Measurements from ENCODE around the gene LARP4B. TPM values are rescaled to one million over a fixed set of nuclear protein-coding genes. Genes with fewer than 3 reads are reported as not detected.

LARP4B gene
- total RNA-seq, 1 donor from 2014 or later = 114 TPM

- no peaks in the 10 kb centered on the region for H3K27me3 ChIP-seq (ENCODE audit: low read depth)
- no peak for TF ChIP-seq CTCF (IDR thresholded peaks at IDR 0.05)
- intact Hi-C loops (cut with DNase I) = no loop called here
Observed at GRCh38 chr10:947881-948280, 16.4 kb upstream of the LARP4B start.

GRCh38 chr10:947051-947450 is 15.5 kb upstream of the LARP4B start:
- ATAC-seq (no peak), DNase-seq (no peak)
- TF ChIP-seq CTCF (IDR thresholded peaks at IDR 0.05) = no peak
- Histone ChIP-seq H3K27ac (no peak overlapping the region), H3K27me3 (ENCODE audit: low read depth) (no peaks in the 10 kb centered on the region), H3K9me3 (no peaks in the 10 kb centered on the region), H3K4me3 (no peak overlapping the region), H3K36me3 (no peaks in the 10 kb centered on the region), H3K4me1 (peaks cover 10% of the 10 kb centered on the region)
- intact Hi-C loops (cut with DNase I) = no loop called here

More at GRCh38 chr10:947881-948280, 16.4 kb upstream of the LARP4B start:
- Histone ChIP-seq H3K9me3 (no peaks in the 10 kb centered on the region), H3K4me3 (no peak overlapping the region), H3K27ac (no peak overlapping the region), H3K4me1 (peaks cover 10% of the 10 kb centered on the region), H3K36me3 (no peaks in the 10 kb centered on the region)
- DNase-seq (no peak), ATAC-seq (no peak)

- DNase-seq = no peak
- H3K4me1 ChIP-seq = peaks cover 10% of the 10 kb centered on the region
- H3K27me3 ChIP-seq (ENCODE audit: low read depth) = no peaks in the 10 kb centered on the region
- no peak overlapping the region for H3K27ac ChIP-seq
- no peak overlapping the region for H3K4me3 ChIP-seq
- no peak for TF ChIP-seq CTCF (IDR thresholded peaks at IDR 0.05)
- no peaks in the 10 kb centered on the region for H3K9me3 ChIP-seq
- ATAC-seq = no peak
- no peaks in the 10 kb centered on the region for H3K36me3 ChIP-seq
- intact Hi-C loops (cut with DNase I) = no loop called here
Observed at GRCh38 chr10:945778-946177, 14.3 kb upstream of the LARP4B start.

GRCh38 chr10:944034-944831 is 12.7 kb upstream of the LARP4B start:
- no peak for TF ChIP-seq CTCF (IDR thresholded peaks at IDR 0.05)
- H3K4me1 ChIP-seq = peaks cover 10% of the 10 kb centered on the region
- H3K27ac ChIP-seq = peak overlapping the region; percentile 73
- no peaks in the 10 kb centered on the region for H3K27me3 ChIP-seq (ENCODE audit: low read depth)
- intact Hi-C loops (cut with DNase I) = no loop called here
- ATAC-seq (peak; percentile 87 to 92), DNase-seq (peak; percentile 90)
- H3K36me3 ChIP-seq = no peaks in the 10 kb centered on the region
- no peaks in the 10 kb centered on the region for H3K9me3 ChIP-seq
- H3K4me3 ChIP-seq = no peak overlapping the region

- intact Hi-C loops (cut with DNase I) = no loop called here
- no peak for TF ChIP-seq CTCF (IDR thresholded peaks at IDR 0.05)
- H3K9me3 ChIP-seq = no peaks in the 10 kb centered on the region
- H3K4me3 ChIP-seq = no peak overlapping the region
- H3K27me3 ChIP-seq (ENCODE audit: low read depth) = no peaks in the 10 kb centered on the region
- H3K27ac ChIP-seq = peak overlapping the region; percentile 73
- DNase-seq = no peak
- no peaks in the 10 kb centered on the region for H3K36me3 ChIP-seq
- H3K4me1 ChIP-seq = peaks cover 10% of the 10 kb centered on the region
- ATAC-seq = no peak
Observed at GRCh38 chr10:943334-944033, 12.0 kb upstream of the LARP4B start.

Data from lower lobe of right lung (tissue), 2 donors.